LHCN-M2 (cell line): Measurements from ENCODE around the gene KIF3A. TPM values are rescaled to one million over a fixed set of nuclear protein-coding genes. Genes with fewer than 3 reads are reported as not detected.
"Not testable (repeated sequence)": the region's sequence is repeated elsewhere in the genome, so short reads cannot be mapped to it uniquely, and the experiment has no call there.

Source experiments
- DNase-seq: peaks from one replicate; pipeline ENCODE4 v3.0.0-alpha.2; 2012; ENCODE audit warnings: low read depth
- total RNA-seq: library from RNA; depleted of rRNA; stranded (reverse); fragments of >200 nt; gene quantifications from 2 replicates; pipeline ENCODE4 v1.2.3, GENCODE V29; 2014

KIF3A gene
- total RNA-seq, 1 experiment from 2014 or later: 7.2 TPM

DNA sequence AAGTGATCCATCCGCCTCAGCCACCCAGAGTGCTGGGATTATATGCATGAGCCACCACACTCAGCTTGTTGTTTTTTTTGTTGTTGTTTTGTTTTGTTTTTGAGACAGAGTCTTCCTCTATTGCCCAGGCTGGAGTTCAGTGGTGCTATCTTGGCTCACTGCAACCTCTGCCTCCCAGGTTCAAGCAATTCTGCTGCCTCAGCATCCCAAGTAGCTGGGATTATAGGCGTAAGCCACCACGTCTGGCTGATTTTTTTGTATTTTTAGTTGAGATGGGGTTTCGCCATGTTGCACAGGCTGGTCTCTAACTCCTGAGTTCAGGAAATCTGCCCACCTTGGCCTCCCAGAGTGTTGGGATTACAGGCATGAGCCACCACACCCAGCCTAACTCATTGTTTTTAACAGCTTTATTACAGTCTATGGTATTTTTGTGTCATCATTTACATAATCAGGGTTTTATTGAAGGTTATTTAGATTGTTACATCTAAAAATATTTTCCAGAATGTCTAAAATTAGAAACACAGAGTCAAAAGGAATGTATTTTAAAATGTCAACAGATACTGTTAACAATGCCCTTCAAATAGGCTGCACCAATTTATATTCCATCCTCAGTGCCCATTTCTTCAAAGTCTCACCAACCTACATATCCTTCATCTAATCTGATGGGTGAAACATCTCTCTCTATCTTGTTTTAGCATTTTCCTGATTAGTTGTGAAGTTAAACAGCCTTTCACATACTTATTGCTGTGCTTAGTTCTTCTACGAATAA is 18.6 kb downstream of the KIF3A start:
- no peak for DNase-seq

- peak; percentile 10 for DNase-seq
These were observed 22.7 kb downstream of the KIF3A start for GRCh38 chr5:132714456-132715307.

DNA sequence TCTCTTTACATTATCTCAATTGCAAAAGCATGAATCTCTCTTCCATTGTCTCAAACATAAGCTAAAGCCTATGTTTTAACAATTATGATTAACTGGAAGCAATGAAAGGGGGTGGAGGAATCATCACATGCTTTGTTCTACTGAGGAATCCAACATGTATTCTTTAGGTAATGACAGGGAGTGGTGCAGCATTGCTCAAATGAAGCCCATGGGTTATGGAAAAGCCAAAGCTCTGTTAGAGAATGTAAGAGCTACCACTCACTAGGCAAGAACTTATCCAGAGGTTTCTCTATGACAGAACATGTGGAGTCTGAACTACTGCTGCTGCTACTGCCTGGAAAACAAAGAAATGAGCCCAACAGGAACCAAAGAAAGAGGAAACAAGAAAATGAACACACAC is 28.7 kb downstream of the KIF3A start:
- DNase-seq: no peak

GRCh38 chr5:132704875-132705274 is 32.5 kb downstream of the KIF3A start:
- DNase-seq: peak; percentile 35

DNA sequence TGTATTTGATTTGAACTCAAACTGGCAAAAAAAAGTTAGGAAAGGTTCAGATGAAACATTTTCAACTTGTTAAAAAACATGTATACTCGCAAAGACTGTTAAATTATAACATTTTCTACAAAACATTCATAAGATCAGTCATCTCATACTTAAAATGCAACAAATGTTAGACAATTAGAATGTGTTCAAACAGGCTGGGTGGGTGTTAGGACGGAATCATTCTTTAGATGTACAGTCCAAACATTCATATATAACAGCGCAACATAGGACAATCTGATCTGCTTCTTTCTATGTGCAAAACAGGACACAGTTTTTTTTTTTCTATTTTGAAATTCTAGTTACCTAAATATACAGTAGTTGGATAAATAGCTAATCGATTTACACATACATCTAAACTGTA is 41.4 kb downstream of the KIF3A start:
- no peak for DNase-seq

DNA sequence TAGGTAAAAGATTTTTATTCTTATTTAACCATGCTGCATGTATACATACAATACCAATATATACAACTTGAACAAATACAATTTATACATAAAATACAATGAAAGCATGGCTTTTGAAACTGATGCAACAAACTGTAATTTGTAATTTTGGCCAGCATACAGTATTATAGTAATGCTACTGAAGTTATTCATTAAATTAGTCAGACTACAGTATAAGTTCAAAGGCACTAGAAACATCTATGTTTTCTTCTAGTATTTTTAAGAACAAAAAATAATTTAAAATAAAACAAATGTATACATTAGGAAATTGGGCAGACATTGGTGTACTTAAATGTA is 44.7 kb downstream of the KIF3A start:
- no peak for DNase-seq

DNA sequence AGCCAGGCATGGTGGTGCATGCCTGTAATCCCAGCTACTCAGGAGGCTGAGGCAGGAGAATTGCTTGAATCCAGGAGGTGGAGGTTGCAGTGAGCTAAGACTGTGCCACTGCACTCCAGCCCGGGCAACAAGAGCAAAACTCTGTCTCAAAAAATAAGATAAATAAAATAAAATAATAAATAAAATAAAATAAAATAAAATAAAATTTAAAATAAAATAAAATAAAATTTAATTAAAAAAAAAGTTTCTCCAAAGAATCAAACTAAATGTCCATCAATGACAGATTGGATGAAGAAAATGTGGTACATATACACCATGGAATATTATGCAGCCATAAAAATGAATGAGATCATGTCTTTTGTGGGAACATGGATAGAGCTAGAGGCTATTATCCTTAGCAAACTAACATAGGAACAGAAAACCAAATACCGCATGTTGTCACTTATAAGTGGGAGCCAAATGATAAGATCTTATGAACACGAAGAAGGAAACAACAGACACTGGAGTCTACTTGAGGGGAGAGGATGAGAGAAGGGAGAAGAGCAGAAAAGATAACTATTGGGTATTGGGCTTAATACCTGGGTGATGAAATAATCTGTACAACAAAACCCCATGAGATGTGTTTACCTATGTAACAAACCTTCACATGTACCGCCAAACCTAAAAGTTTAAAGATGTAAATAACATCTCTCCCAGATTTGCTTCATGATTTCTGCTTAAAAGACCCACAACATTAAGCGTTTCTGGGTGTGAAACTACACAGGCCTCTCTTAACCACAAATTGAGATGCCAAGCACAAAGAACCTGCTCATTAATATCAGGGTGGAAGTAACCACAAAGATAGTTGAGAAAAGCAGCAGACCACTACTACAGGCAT is 45.4 kb downstream of the KIF3A start:
- DNase-seq: not testable (repeated sequence)

- DNase-seq: no peak
These were observed 47.2 kb downstream of the KIF3A start for GRCh38 chr5:132690156-132690555.

GRCh38 chr5:132689513-132689912 is 47.8 kb downstream of the KIF3A start:
- no peak for DNase-seq

DNA sequence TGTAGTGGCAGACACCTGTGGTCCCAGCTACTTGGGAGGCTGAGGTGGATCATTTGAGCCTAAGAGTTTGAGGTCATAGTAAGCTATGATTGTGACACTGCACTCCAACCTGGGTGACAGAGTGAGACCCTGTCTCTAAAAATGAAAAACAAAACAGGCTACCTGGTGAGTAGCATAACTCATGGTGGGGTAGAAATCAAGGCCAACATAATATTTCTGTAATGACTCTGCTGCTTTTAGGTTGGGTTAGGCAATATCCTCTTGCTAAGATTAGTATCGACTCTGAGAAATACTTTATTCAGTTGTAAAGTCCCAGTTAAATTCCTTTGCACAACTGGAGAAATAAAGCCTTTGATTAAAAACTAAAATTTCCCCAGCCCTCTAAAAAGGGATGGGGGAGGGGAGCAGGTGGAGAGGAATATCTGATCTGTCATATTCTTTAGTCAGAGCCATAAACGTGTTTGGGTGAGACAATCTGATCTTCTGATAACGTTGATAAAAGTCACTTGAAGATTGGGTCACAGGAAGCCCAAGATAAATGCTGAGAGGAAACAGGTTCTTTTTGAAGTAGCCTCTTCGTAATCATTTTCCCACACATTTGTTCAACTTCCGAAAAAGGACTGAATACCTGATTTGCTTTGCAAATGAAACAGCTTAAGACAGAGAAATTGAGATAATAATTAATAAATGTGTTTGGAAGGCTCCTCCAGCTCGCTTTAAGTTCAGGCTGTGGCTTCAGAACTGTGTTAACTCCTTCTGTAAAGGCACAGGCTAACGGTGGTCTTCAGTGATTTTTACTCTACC is 48.6 kb downstream of the KIF3A start:
- DNase-seq: no peak

DNA sequence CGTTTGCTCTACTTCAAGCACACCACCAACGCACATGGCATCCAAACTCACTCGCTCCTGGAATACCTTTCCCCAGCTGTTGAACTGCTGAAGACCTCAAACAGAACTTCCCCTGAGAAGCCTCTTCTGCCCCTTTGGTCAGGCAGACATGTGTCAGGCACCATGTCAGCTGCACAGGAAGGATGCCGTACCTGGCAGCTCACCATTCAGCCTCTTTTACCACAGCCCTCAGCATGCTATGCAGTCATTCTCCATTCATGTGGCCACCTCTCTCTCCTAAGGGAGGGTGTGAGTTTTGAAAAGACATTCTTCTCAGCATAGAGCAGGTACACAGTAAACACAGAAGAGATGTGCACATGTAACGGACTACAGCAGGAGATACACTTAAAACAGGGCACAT is 49.4 kb downstream of the KIF3A start:
- no peak for DNase-seq

DNA sequence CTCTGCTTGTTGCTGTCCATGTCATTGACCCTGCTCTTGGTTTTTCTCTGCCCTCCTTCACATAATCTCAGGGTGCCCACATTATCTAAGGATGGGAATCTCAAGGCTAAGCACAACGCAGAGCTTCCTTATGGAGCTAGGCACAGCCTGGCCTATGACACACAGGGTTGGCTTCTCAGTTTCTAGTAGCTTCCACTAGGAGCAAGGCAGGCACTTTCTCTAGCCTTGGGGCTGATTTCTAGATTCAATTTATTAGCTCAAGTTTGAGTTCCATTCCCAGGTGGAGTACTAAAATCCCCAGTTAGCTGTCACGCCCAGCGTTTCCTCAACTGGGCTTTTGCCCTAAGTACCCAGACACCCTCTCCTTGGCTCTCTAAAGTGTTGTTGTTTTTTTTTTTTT is 51.2 kb downstream of the KIF3A start:
- DNase-seq: no peak

DNA sequence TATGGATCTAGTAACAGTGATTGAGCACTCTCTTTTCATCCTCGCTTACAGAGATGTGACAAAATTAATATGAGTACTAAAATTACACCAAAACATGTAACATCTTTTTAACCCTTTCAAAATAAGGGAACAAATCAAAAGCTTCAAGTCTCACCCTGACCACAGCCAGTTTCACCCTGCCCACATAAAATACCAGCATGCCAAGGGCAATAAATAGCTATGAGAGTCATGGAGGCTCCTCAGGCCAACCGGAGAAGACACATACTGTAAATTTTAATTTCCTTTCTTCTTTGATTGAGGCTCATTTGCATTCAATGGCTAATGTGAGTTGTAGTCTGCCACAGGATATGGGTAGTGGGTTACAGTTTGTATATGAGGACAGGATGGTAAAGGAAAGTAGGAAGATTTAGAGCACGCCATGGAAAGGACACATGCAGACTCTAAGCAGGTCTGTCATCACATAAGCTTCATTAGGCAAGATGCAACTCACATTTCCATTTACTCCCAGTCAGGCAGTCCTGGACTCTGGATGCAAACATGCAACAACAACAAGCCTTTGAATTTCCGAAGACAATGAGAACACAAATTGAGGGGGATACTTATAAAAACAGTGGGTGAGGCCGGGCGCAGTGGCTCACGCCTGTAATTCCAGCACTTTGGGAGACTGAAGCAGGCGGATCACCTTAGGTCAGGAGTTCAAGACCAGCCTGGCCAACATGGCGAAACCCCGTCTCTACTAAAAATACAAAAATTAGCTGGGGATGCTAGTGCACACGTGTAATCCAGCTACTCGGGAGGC is 52.2 kb downstream of the KIF3A start:
- no peak for DNase-seq

DNA sequence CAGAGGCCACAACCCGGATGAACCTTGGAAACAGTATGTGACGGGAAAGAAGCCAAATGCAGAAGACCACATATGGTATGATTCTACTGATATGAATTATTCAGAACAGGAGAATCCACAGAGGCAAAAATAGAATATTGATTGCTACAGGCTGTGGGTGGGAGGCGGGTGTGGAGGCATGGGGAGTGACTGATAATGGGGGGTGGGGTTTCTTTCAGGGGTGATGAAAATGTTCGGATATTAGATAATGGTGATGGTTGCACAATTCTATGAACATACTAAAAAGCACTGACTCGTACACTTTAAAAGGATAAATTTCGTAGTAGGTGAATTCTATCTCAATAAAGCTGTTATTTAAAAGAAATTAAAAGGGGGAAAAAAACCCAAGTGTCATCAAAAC is 52.9 kb downstream of the KIF3A start:
- DNase-seq: no peak

DNA sequence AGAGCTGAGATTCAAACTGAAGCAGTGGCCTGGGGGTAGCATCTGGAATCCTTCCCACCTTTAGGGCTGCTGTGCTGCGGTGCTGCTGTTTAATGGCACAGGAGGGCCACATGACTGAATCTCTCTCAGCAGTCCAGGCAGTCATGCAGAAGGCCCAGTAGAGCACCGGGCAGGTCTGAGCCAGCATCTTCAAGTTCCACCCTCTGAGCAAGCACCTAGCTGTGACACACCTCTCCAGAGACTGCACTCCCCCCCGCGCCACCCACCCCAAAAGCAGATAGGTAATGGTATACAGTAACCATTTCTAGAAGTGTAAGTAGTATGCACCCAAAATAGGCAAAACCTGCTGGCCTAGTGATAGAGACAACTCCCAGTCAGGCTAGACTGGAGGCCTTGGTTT is 55.4 kb downstream of the KIF3A start:
- DNase-seq: no peak

DNA sequence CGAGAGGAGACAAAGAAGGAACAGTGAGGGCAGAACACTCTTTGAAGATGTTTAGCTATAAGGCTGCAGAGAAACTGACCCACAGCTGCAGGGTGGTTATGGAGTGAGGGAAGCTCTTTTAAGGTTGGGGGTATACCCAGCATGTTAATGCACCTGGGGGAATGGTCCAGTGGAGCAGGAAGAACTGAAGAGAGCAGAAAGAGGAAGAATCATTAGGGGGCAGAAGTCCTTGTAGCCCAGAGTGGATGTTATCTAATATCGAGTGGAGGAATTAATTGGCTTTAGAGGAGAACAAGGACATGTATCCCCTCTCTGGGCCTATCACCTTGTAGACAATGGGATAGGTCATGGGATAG is 55.9 kb downstream of the KIF3A start:
- DNase-seq: no peak

DNA sequence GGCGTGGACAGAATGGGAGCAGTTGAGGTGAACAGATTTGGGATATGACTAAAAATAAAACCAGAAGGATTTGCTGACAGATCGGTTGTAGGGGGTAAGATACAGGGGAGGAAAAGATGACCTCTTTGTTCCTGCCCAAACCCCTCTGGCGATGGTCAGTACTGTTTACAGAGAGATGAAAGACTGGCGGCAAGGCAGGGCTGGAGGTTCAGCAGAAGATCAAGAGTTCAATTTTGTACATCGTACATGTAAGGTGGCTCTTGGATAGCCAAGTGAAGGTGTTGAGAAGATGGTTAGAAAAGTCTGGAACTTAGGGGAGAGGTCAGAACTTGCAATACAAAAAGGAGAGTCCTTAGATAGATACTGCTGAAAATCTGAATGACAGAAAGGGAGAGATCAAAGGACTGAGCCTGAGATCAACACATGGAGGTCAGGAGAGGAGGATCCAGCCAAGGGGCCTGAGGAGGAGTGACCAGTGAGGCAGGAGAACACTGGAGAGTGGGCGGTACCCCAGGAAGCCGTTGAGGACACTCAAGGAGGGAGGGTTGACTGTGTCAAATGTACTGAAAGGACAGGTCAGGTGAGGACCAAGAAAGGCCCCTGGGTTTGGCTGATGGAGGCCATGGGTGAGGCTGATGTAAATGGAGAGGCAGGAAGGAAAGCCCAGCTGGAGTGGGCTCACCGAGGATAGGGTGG is 56.4 kb downstream of the KIF3A start:
- DNase-seq: no peak

DNA sequence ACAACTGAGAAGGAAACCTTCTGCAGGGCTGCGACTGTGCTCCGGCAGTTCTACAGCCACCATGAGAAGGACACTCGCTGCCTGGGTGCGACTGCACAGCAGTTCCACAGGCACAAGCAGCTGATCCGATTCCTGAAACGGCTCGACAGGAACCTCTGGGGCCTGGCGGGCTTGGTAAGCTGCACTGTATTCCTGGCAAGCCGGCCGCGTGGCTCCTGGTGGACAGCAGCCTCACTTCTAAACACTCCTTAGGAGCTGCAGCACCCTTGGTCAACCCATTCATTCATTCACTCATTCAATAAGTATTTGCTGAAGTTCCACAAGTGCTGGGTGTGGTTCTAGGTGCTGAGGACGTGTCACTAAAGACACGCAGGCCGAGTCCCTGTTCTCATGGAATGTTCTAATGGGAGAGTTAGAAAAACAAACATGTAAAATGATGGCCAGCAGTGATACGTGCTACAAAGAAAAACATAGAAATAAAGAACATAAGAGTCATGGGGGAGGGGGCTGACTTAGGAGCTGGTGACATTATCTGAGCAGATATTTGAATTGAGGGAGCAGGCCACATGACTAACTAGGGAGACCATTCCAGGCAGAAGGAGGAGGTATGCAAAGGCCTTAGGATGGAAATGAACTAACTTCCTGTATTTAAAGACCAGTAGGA is 57.5 kb downstream of the KIF3A start:
- DNase-seq: no peak

DNA sequence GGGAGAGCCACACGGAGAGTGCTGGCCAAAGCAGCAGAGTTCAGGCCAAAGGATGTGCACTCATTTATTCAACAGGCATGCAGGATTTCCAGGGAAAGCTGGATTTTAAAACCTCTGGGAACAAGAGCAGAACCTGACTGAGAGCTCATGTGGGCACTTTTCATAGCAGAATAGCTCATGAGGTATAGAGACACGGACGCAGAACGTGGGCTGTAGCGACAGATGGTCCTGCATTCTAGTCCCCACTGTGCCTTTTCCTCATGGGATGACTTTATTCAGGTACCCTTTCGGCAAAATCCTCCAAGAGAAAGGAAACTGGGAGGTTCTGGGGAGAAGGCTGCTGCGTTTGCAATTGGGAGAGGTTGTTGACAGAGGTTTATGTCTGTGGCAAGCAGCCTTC is 58.2 kb downstream of the KIF3A start:
- no peak for DNase-seq
